HepG2 (cell line): ENCODE data around the gene SMYD1. TPM values are rescaled to one million over a fixed set of nuclear protein-coding genes. Genes with fewer than 3 reads are reported as not detected.

Source experiments
- AGO1 ChIP-seq: fragments of 200-400 bp; formaldehyde crosslinking; IDR thresholded peaks from 2 replicates; pipeline ENCODE4 v1.6.1; 2017; ENCODE audit warnings: mild to moderate bottlenecking, low read depth, low read length, moderate library complexity; ENCODE audit not compliant: poor library complexity, severe bottlenecking
- CCDC6 ChIP-seq: sonication (generic); formaldehyde crosslinking; IDR thresholded peaks from 2 replicates; pipeline ENCODE4 v1.8.1; 2022; ENCODE audit warnings: mild to moderate bottlenecking, missing genetic modification reagents, moderate library complexity
- EEA1 ChIP-seq: sonication (generic); formaldehyde crosslinking; IDR thresholded peaks from 2 replicates; pipeline ENCODE4 v1.5.1; 2020; ENCODE audit warnings: mild to moderate bottlenecking, missing genetic modification reagents, borderline replicate concordance
- ELF4 ChIP-seq: sonication (generic); formaldehyde crosslinking; IDR thresholded peaks from 2 replicates; pipeline ENCODE4 v1.5.0; 2020; ENCODE audit warnings: missing genetic modification reagents, mild to moderate bottlenecking, moderate library complexity, borderline replicate concordance
- GLI4 ChIP-seq: sonication (generic); formaldehyde crosslinking; IDR thresholded peaks from 2 replicates; pipeline ENCODE4 v1.5.1; 2020; ENCODE audit warnings: missing genetic modification reagents, mild to moderate bottlenecking, moderate library complexity, borderline replicate concordance
- JDP2 ChIP-seq: sonication (generic); formaldehyde crosslinking; IDR thresholded peaks from 2 replicates; pipeline ENCODE4 v1.8.1; 2022; ENCODE audit warnings: missing genetic modification reagents, borderline replicate concordance
- MTF2 ChIP-seq: sonication (generic); formaldehyde crosslinking; IDR thresholded peaks from 2 replicates; pipeline ENCODE4 v1.5.0; 2020; ENCODE audit warnings: missing genetic modification reagents, borderline replicate concordance
- MXD4 ChIP-seq: IDR thresholded peaks from 2 replicates; pipeline ENCODE4 v1.6.1; 2016; ENCODE audit warnings: mild to moderate bottlenecking, missing biosample characterization, missing genetic modification reagents
- NFYC ChIP-seq: IDR thresholded peaks from 2 replicates; pipeline ENCODE4 v1.6.1; 2016; ENCODE audit warnings: missing genetic modification reagents, missing compliant biosample characterization
- POLR2AphosphoS2 ChIP-seq: IDR thresholded peaks from 2 replicates; pipeline ENCODE4 v1.6.1; 2011; ENCODE audit warnings: low read depth, low read length, improper control_type of control experiment
- RFXANK ChIP-seq: IDR thresholded peaks from 2 replicates; pipeline ENCODE4 v1.6.1; 2016
- SMAD1 ChIP-seq: sonication (generic); formaldehyde crosslinking; IDR thresholded peaks from 2 replicates; pipeline ENCODE4 v1.4.0; 2020; ENCODE audit warnings: missing genetic modification reagents, low read depth, mild to moderate bottlenecking, borderline replicate concordance
- SNAPC2 ChIP-seq: sonication (generic); formaldehyde crosslinking; IDR thresholded peaks from 2 replicates; pipeline ENCODE4 v1.8.1; 2022; ENCODE audit warnings: mild to moderate bottlenecking, missing genetic modification reagents
- SRSF4 ChIP-seq: fragments of 200-400 bp; formaldehyde crosslinking; IDR thresholded peaks from one replicate; pipeline ENCODE4 v1.6.1; 2018; ENCODE audit warnings: mild to moderate bottlenecking, low read depth, low read length, moderate library complexity; ENCODE audit not compliant: poor library complexity, severe bottlenecking
- TCF7L2 ChIP-seq: IDR thresholded peaks from 2 replicates; pipeline ENCODE4 v1.6.1; 2011; ENCODE audit warnings: mild to moderate bottlenecking, low read depth, low read length, moderate library complexity
- XRCC5 ChIP-seq: fragments of 200-400 bp; formaldehyde crosslinking; optimal IDR thresholded peaks from 2 replicates; pipeline ENCODE3; 2017; ENCODE audit warnings: mild to moderate bottlenecking, low read length
- ZNF235 ChIP-seq: sonication (generic); formaldehyde crosslinking; IDR thresholded peaks from 2 replicates; pipeline ENCODE4 v1.8.1; 2023; ENCODE audit warnings: mild to moderate bottlenecking, missing genetic modification reagents, borderline replicate concordance
- ZNF530 ChIP-seq: sonication (generic); formaldehyde crosslinking; IDR thresholded peaks from 2 replicates; pipeline ENCODE4 v1.5.0; 2020; ENCODE audit warnings: low read depth, mild to moderate bottlenecking, missing genetic modification reagents
- ZNF564 ChIP-seq: sonication (generic); formaldehyde crosslinking; IDR thresholded peaks from 2 replicates; pipeline ENCODE4 v1.8.1; 2023; ENCODE audit warnings: mild to moderate bottlenecking, missing genetic modification reagents
- ZNF567 ChIP-seq: sonication (generic); formaldehyde crosslinking; IDR thresholded peaks from 2 replicates; pipeline ENCODE4 v1.8.1; 2023; ENCODE audit warnings: mild to moderate bottlenecking, missing genetic modification reagents, borderline replicate concordance
- ZNF724P ChIP-seq: sonication (generic); formaldehyde crosslinking; IDR thresholded peaks from 2 replicates; pipeline ENCODE4 v1.8.0; 2022; ENCODE audit warnings: missing genetic modification reagents, borderline replicate concordance
- polyA plus RNA-seq, 8 experiments: library from polyadenylated mRNA; depleted of rRNA in 3 of 8; stranded (reverse) in 7 of 8; unstranded in 1 of 8; fragments of >200 nt; fragmentation: Illumina TruSeq in 4 of 8; extraction: Trizol in 4 of 8; gene quantifications; 2 replicates each; pipeline versions ENCODE4 v1.2.1 to v1.2.3, GENCODE V29; 2011 to 2016; ENCODE audit warnings: low read depth in 4 of 8, missing spikeins in 1 of 8, mixed read lengths in 1 of 8; ENCODE audit not compliant: insufficient read depth in 1 of 8
- total RNA-seq, 5 experiments: library from RNA; depleted of rRNA; stranded (reverse); fragments of >200 nt; fragmentation: Illumina TruSeq; extraction: Trizol; gene quantifications; 2 replicates each; pipeline ENCODE4 v1.2.3, GENCODE V29; 2016; ENCODE audit warnings: low read depth in 1 of 5
- TF ChIP-seq, protein P1 (sequence below): sonication (generic); formaldehyde crosslinking; IDR thresholded peaks from 2 replicates; pipeline ENCODE4 v1.9.0; 2021; ENCODE audit warnings: missing genetic modification reagents, mild to moderate bottlenecking, borderline replicate concordance
- TF ChIP-seq, protein P2 (sequence below): sonication (generic); formaldehyde crosslinking; IDR thresholded peaks from 2 replicates; pipeline ENCODE4 v1.5.0; 2020; ENCODE audit warnings: missing genetic modification reagents
- TF ChIP-seq, protein P3 (sequence below): sonication (generic); formaldehyde crosslinking; IDR thresholded peaks from 2 replicates; pipeline ENCODE4 v1.4.0; 2020; ENCODE audit warnings: missing genetic modification reagents, borderline replicate concordance

SMYD1 gene
- total and polyA plus RNA-seq, 2 of the 13 experiments (the other 11 are each of a cell fraction or from before 2014, with no cell fraction given), result not detected

DNA sequence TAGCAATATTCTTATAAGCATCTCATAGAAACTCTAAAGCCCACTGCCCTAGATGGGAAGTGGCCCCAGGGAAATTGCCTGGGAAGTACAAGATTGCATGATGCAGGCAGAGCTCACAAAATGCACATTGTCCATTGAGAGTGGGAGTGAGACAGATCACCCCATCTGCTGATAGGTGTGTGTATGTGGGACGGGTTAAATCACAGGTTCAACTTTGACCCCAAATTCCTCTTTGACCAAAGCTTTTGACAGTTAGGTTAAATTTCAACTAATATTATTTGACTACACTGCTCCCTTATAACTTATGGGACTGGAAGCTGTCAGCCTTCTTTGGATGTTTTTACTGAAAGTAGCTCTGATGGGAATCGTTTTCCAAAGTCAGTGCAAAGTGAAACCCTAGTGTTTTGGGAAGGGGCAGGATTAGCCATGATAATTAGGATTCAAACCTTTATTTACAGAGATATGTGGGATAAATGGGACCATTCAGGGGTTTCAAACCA is 71.6 kb downstream of the SMYD1 start (continued):
- TF ChIP-seq ZNF724P (CRISPR knock-in tag), result no peak
- TF ChIP-seq, protein P1, sequence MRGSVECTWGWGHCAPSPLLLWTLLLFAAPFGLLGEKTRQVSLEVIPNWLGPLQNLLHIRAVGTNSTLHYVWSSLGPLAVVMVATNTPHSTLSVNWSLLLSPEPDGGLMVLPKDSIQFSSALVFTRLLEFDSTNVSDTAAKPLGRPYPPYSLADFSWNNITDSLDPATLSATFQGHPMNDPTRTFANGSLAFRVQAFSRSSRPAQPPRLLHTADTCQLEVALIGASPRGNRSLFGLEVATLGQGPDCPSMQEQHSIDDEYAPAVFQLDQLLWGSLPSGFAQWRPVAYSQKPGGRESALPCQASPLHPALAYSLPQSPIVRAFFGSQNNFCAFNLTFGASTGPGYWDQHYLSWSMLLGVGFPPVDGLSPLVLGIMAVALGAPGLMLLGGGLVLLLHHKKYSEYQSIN, result no peak
- TF ChIP-seq, protein P2, sequence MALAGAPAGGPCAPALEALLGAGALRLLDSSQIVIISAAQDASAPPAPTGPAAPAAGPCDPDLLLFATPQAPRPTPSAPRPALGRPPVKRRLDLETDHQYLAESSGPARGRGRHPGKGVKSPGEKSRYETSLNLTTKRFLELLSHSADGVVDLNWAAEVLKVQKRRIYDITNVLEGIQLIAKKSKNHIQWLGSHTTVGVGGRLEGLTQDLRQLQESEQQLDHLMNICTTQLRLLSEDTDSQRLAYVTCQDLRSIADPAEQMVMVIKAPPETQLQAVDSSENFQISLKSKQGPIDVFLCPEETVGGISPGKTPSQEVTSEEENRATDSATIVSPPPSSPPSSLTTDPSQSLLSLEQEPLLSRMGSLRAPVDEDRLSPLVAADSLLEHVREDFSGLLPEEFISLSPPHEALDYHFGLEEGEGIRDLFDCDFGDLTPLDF (CRISPR knock-in tag), result no peak
- peak; percentile 71 for TF ChIP-seq NFYC (CRISPR knock-in tag)
- peak; percentile 92 for TF ChIP-seq MXD4 (CRISPR knock-in tag)
- peak; percentile 15; the same call in 1 of the 2 replicates for TF ChIP-seq GLI4 (CRISPR knock-in tag)
- no peak for TF ChIP-seq SMAD1 (CRISPR knock-in tag)
- no peak for TF ChIP-seq ZNF564 (CRISPR knock-in tag)
- TF ChIP-seq MTF2 (CRISPR knock-in tag), result no peak
- no peak for TF ChIP-seq TCF7L2
- no peak for TF ChIP-seq ZNF235 (CRISPR knock-in tag)
- TF ChIP-seq JDP2, result no peak
- TF ChIP-seq ZNF567 (CRISPR knock-in tag), result no peak
- no peak for TF ChIP-seq POLR2AphosphoS2
- no peak for TF ChIP-seq CCDC6 (CRISPR knock-in tag)
- TF ChIP-seq EEA1, result no peak
- TF ChIP-seq XRCC5, result peak; percentile 51
- no peak for TF ChIP-seq ELF4
- no peak for TF ChIP-seq RFXANK
- no peak for TF ChIP-seq SRSF4
- TF ChIP-seq AGO1, result no peak
- no peak for TF ChIP-seq SNAPC2 (CRISPR knock-in tag)
- TF ChIP-seq, protein P3, sequence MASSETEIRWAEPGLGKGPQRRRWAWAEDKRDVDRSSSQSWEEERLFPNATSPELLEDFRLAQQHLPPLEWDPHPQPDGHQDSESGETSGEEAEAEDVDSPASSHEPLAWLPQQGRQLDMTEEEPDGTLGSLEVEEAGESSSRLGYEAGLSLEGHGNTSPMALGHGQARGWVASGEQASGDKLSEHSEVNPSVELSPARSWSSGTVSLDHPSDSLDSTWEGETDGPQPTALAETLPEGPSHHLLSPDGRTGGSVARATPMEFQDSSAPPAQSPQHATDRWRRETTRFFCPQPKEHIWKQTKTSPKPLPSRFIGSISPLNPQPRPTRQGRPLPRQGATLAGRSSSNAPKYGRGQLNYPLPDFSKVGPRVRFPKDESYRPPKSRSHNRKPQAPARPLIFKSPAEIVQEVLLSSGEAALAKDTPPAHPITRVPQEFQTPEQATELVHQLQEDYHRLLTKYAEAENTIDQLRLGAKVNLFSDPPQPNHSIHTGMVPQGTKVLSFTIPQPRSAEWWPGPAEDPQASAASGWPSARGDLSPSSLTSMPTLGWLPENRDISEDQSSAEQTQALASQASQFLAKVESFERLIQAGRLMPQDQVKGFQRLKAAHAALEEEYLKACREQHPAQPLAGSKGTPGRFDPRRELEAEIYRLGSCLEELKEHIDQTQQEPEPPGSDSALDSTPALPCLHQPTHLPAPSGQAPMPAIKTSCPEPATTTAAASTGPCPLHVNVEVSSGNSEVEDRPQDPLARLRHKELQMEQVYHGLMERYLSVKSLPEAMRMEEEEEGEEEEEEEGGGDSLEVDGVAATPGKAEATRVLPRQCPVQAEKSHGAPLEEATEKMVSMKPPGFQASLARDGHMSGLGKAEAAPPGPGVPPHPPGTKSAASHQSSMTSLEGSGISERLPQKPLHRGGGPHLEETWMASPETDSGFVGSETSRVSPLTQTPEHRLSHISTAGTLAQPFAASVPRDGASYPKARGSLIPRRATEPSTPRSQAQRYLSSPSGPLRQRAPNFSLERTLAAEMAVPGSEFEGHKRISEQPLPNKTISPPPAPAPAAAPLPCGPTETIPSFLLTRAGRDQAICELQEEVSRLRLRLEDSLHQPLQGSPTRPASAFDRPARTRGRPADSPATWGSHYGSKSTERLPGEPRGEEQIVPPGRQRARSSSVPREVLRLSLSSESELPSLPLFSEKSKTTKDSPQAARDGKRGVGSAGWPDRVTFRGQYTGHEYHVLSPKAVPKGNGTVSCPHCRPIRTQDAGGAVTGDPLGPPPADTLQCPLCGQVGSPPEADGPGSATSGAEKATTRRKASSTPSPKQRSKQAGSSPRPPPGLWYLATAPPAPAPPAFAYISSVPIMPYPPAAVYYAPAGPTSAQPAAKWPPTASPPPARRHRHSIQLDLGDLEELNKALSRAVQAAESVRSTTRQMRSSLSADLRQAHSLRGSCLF (CRISPR knock-in tag), result no peak
- no peak for TF ChIP-seq ZNF530 (CRISPR knock-in tag)
